T-cell (primary cell): Measurements from ENCODE around the gene CDC14A. TPM values are rescaled to one million over a fixed set of nuclear protein-coding genes. Genes with fewer than 3 reads are reported as not detected.

Experiments used
- ATAC-seq, 4 experiments: fragments of 200-7000 bp in 3 of 4; fragments of 150-1000 bp in 1 of 4; cut with Tn5 transposase; replicated peaks in 1 of 4; 1 replicate in 3 of 4; 2 replicates in 1 of 4; pipeline ENCODE4 v1.10.0; 2021; ENCODE audit warnings: moderate library complexity in 3 of 4, mild to moderate bottlenecking in 2 of 4, moderate number of reproducible peaks in 1 of 4
- CTCF ChIA-PET, 2 donors: fragments of 300-600 bp; sonication (Branson Sonifier 250); formaldehyde crosslinking; loops; one replicate each; lab custom pipeline; 2022; ENCODE audit warnings: antibody characterized with exemption in 2 of 2; lab: Charles Lee
- POLR2A ChIA-PET, 2 donors: fragments of 300-600 bp; sonication (Branson Sonifier 250); formaldehyde crosslinking; loops; one replicate each; lab custom pipeline; 2022; ENCODE audit warnings: antibody characterized with exemption in 2 of 2; lab: Charles Lee
- DNase-seq, 35 experiments: peaks; one replicate each; pipeline versions ENCODE4 v3.0.0 to v3.0.0-alpha.2; 2013 to 2023
- H3K27ac ChIP-seq: one replicate; pipeline ENCODE4 v1.5.1; 2013; ENCODE audit warnings: low read length
- H3K27me3 ChIP-seq, 2 experiments: replicated peaks in 1 of 2; 1 replicate in 1 of 2; 2 replicates in 1 of 2; pipeline versions ENCODE4 v1.6.1 to v1.7.0; 2013; ENCODE audit warnings: low read length in 1 of 2, mixed read lengths in 1 of 2; ENCODE audit not compliant: control insufficient read depth in 2 of 2, insufficient read depth in 2 of 2; ENCODE audit errors: extremely low read depth in 1 of 2
- H3K36me3 ChIP-seq, 2 donors: 1 replicate in 1 of 2; 2 replicates in 1 of 2; pipeline versions ENCODE4 v1.6.1 to v1.7.0; 2013; ENCODE audit warnings: low read length in 1 of 2; ENCODE audit not compliant: control insufficient read depth in 2 of 2, insufficient read depth in 1 of 2; ENCODE audit errors: extremely low read depth in 1 of 2
- H3K4me1 ChIP-seq, 2 experiments: 1 replicate in 1 of 2; 2 replicates in 1 of 2; pipeline versions ENCODE4 v1.6.1 to v1.7.0; 2013; ENCODE audit warnings: low read length in 2 of 2, mixed read lengths in 1 of 2; ENCODE audit not compliant: insufficient read depth in 2 of 2, control insufficient read depth in 1 of 2; ENCODE audit errors: extremely low read depth in 1 of 2
- H3K4me3 ChIP-seq, 2 donors: 1 replicate in 1 of 2; 2 replicates in 1 of 2; pipeline versions ENCODE4 v1.5.1 to v1.7.0; 2013; ENCODE audit warnings: mild to moderate bottlenecking in 2 of 2, low read length in 1 of 2, moderate library complexity in 1 of 2; ENCODE audit not compliant: control insufficient read depth in 1 of 2; ENCODE audit errors: extremely low read depth in 1 of 2
- H3K9me3 ChIP-seq: 2 replicates; pipeline ENCODE4 v1.7.0; 2013
- H3K27ac Mint-ChIP-seq, 2 donors: one replicate each; pipeline ENCODE4 v1.8.0; 2020 to 2021; ENCODE audit warnings: mild to moderate bottlenecking in 2 of 2, mixed read lengths in 2 of 2
- H3K27me3 Mint-ChIP-seq, 2 donors: one replicate each; pipeline ENCODE4 v1.8.0; 2021 to 2022; ENCODE audit warnings: mixed read lengths in 2 of 2
- H3K36me3 Mint-ChIP-seq: one replicate; pipeline ENCODE4 v1.8.0; 2021; ENCODE audit warnings: mixed read lengths
- H3K4me1 Mint-ChIP-seq, 3 donors: one replicate each; pipeline ENCODE4 v1.8.0; 2020 to 2022; ENCODE audit warnings: mixed read lengths in 3 of 3, mild to moderate bottlenecking in 1 of 3
- H3K4me3 Mint-ChIP-seq, 3 donors: one replicate each; pipeline ENCODE4 v1.8.0; 2020 to 2022; ENCODE audit warnings: mild to moderate bottlenecking in 3 of 3, mixed read lengths in 3 of 3, moderate library complexity in 3 of 3
- H3K9me3 Mint-ChIP-seq, 3 donors: one replicate each; pipeline ENCODE4 v1.8.0; 2020 to 2022; ENCODE audit warnings: mixed read lengths in 3 of 3
- WGBS: methylation state at CpG from one replicate; pipeline ENCODE4 v1.1.5; 2013; ENCODE audit warnings: missing lambda C conversion rate; ENCODE audit not compliant: insufficient coverage; 5-methylcytosine and 5-hydroxymethylcytosine counted together
- total RNA-seq, 35 experiments: library from RNA in 6 of 35; stranded (reverse) in 6 of 35; fragments of 120-200 nt in 1 of 35; gene quantifications; one replicate each; pipeline versions ENCODE4 v1.2.1 to v1.2.4 and lab custom pipeline; 2013 to 2026

The CDC14A gene
- total RNA-seq, 5 donors from 2014 or later (not counting 1 experiment from before 2014, with no cell fraction given) = 77.1 to 169 (median 91.6) TPM

DNA sequence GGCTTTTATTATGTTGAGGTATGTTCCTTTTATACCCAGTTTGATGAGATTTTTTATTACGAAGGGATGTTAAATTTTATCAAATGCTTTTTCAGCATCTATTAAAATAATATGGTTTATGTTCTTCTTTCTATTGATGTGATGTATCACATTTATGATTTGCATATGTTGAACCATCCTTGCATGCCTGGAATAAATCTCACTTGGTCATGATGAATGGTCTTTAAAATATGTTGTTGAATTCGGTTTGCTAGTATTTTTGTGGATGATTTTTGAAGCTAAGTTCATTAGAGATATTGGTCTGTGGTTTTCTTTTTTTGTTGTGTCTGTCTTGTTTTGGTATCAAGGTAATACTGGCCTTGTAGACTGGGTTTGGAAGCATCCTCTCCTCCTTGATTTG, 199.7 kb downstream of the CDC14A start:
- Histone ChIP-seq H3K9me3 (no peaks in the 10 kb centered on the region), H3K27me3 (peaks cover 0 to 3% of the 10 kb centered on the region in 2 experiments), H3K27ac (no peak overlapping the region), H3K4me1 (no peaks in the 10 kb centered on the region), H3K4me3 (no peak overlapping the region), H3K36me3 (no peaks in the 10 kb centered on the region)
- H3K27me3 Mint-ChIP-seq = peaks cover 0 to 19% of the 10 kb centered on the region in 2 donors
- ATAC-seq (no peak), DNase-seq (no peak)
- CTCF ChIA-PET = no interaction called here
- peaks cover 17 to 61% (median 29%) of the 10 kb centered on the region in 3 donors for H3K9me3 Mint-ChIP-seq
- no peak overlapping the region for H3K4me3 Mint-ChIP-seq
- H3K4me1 Mint-ChIP-seq = no peaks in the 10 kb centered on the region
- H3K27ac Mint-ChIP-seq = no peak overlapping the region
- WGBS = 23% methylated on average over 1 of the region's 2 CpGs
- H3K36me3 Mint-ChIP-seq = peaks cover 16% of the 10 kb centered on the region
- POLR2A ChIA-PET = interaction anchor here in 1 of 2 donors (0.6 kb wide), 1 partner anchor 80 kb away, joined by 3 read pairs; no protein-coding TSS in a partner anchor

DNA sequence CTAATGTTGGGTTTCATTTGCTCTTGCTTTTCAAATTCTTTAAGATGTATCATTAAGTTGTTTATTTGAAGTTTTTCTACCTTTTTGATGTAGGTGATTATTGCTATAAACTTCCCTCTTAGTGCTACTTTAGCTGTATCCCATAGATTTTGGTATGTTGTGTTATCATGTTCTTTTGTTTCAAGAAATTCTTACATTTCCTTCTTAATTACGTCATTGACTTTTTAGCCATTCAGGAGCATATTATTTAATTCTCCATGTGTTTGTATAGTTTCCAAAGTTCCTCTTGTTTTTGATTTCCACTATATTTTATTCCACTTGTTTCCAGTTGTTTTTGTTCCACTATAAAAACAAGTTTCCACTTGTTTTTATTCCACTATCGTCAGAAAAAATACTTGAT, 200.6 kb downstream of the CDC14A start:
- no CpG with 5 or more reads among the region's 2 CpGs for WGBS
- ATAC-seq (no peak), DNase-seq (no peak)
- Mint-ChIP-seq H3K27ac (no peak overlapping the region), H3K4me1 (no peaks in the 10 kb centered on the region), H3K4me3 (no peak overlapping the region), H3K9me3 (peaks cover 22 to 69% (median 33%) of the 10 kb centered on the region in 3 donors), H3K36me3 (peaks cover 20% of the 10 kb centered on the region), H3K27me3 (peaks cover 0 to 25% of the 10 kb centered on the region in 2 donors)
- no peaks in the 10 kb centered on the region for H3K36me3 ChIP-seq
- H3K9me3 ChIP-seq = no peaks in the 10 kb centered on the region
- H3K27me3 ChIP-seq = peaks cover 0 to 8% of the 10 kb centered on the region in 2 experiments
- H3K4me1 ChIP-seq = no peaks in the 10 kb centered on the region
- H3K4me3 ChIP-seq = no peak overlapping the region
- CTCF ChIA-PET = no interaction called here
- POLR2A ChIA-PET = no interaction called here
- no peak overlapping the region for H3K27ac ChIP-seq

DNA sequence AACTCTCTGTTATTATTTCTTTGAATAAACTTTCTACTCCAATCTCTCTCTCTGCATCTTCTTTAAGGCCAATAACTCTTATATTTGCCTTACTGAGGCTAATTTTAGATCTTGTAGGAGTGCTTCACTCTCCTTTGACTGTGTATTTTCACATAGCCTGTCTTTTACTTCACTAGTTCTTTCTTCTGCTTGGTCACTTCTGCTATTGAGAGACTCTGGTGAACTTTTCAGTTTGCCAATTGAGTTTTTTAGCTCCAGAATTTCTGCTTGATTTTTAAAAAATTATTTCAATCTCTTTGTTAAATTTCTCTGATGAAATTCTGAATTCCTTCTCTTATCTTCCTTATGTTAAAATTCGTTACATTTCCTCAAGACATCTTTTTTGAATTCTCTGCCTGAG, 203.9 kb downstream of the CDC14A start:
- no CpG with 5 or more reads among the region's 1 CpG for WGBS
- Histone ChIP-seq H3K9me3 (no peaks in the 10 kb centered on the region), H3K27me3 (peaks cover 0 to 8% of the 10 kb centered on the region in 2 experiments), H3K4me3 (no peak overlapping the region), H3K4me1 (no peaks in the 10 kb centered on the region), H3K36me3 (no peaks in the 10 kb centered on the region), H3K27ac (no peak overlapping the region)
- POLR2A ChIA-PET = no interaction called here
- peaks cover 20% of the 10 kb centered on the region for H3K36me3 Mint-ChIP-seq
- ATAC-seq = no peak
- DNase-seq = no peak
- H3K27me3 Mint-ChIP-seq = peaks cover 0 to 23% of the 10 kb centered on the region in 2 donors
- CTCF ChIA-PET = no interaction called here
- no peak overlapping the region for H3K27ac Mint-ChIP-seq
- no peaks in the 10 kb centered on the region for H3K4me1 Mint-ChIP-seq
- no peak overlapping the region for H3K4me3 Mint-ChIP-seq
- H3K9me3 Mint-ChIP-seq = peaks cover 22 to 61% (median 33%) of the 10 kb centered on the region in 3 donors

DNA sequence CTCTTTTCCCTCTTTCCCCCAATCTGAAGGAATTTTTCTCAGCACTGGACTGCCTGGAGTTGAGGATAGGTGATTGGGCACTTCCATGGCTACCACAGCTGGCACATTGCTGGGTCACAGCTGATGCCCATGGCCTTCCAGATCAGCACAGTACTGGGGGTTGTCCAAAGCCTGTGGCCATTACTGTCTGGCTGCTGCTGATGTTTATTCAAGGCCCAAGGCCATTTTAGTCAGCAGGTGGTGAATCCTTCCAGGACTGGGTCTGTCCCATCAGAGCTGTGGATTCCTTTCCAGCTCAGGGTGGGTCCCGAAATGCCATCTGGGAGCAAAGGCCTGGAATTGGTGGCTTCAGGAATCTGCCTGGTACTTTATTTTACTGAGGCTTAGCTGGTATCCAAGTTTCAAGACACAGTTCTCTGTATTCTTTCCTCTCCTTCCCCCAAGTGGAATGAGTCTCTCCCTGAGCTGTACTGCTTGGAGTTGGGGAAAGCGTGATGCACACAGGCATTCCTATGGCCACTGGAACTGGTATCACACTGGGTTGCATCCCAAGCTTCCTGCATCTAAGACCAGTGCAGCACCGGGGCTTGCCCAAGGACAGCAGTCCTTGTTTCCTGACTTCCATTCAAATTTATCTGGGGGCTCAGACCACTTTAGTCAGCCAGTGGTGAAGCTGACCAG, 204.8 kb downstream of the CDC14A start:
- 60% methylated on average over 2 of the region's 3 CpGs for WGBS
- DNase-seq (no peak), ATAC-seq (no peak)
- H3K27me3 ChIP-seq = peaks cover 0 to 8% of the 10 kb centered on the region in 2 experiments
- H3K36me3 ChIP-seq = no peaks in the 10 kb centered on the region
- H3K27ac Mint-ChIP-seq = no peak overlapping the region
- no peak overlapping the region for H3K4me3 Mint-ChIP-seq
- H3K4me1 ChIP-seq = no peaks in the 10 kb centered on the region
- POLR2A ChIA-PET = interaction anchor here (0.6 kb wide), 2 partner anchors 315 to 644 kb away, joined by 3 read pairs; no protein-coding TSS in a partner anchor
- H3K27ac ChIP-seq = no peak overlapping the region
- H3K27me3 Mint-ChIP-seq = peaks cover 0 to 23% of the 10 kb centered on the region in 2 donors
- H3K4me3 ChIP-seq = no peak overlapping the region
- peaks cover 22 to 55% (median 30%) of the 10 kb centered on the region in 3 donors for H3K9me3 Mint-ChIP-seq
- peaks cover 19% of the 10 kb centered on the region for H3K36me3 Mint-ChIP-seq
- CTCF ChIA-PET = no interaction called here
- H3K9me3 ChIP-seq = no peaks in the 10 kb centered on the region
- H3K4me1 Mint-ChIP-seq = no peaks in the 10 kb centered on the region

DNA sequence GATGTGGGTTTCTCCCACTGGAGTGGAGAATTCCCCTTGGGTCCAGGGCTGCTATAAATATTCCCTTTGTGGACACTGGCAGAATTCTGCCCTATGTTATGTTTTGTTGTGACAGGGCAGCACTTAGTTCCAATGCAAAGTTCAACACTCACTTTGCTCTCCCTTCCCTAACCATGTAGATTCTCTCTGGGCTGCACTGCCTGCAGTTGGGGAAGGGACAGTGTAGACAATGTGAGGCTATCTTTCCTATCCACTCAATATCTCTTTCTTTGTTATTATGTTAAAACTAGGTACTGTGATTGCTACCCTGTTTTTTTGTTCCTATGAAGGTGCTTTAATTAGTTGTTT, 205.3 kb downstream of the CDC14A start:
- POLR2A ChIA-PET = interaction anchor here in 1 of 2 donors (0.6 kb wide), 1 partner anchor 643 kb away, joined by 3 read pairs; no protein-coding TSS in a partner anchor
- CTCF ChIA-PET = no interaction called here
- no peak for DNase-seq
- Mint-ChIP-seq H3K27me3 (peaks cover 0 to 23% of the 10 kb centered on the region in 2 donors), H3K27ac (no peak overlapping the region), H3K4me1 (no peaks in the 10 kb centered on the region), H3K4me3 (no peak overlapping the region), H3K36me3 (peaks cover 16% of the 10 kb centered on the region), H3K9me3 (peaks cover 22 to 50% (median 25%) of the 10 kb centered on the region in 3 donors)
- no peak overlapping the region for H3K4me3 ChIP-seq
- no peaks in the 10 kb centered on the region for H3K36me3 ChIP-seq
- no peak for ATAC-seq
- no peak overlapping the region for H3K27ac ChIP-seq
- no peaks in the 10 kb centered on the region for H3K9me3 ChIP-seq
- peaks cover 0 to 8% of the 10 kb centered on the region in 2 experiments for H3K27me3 ChIP-seq
- H3K4me1 ChIP-seq = no peaks in the 10 kb centered on the region

DNA sequence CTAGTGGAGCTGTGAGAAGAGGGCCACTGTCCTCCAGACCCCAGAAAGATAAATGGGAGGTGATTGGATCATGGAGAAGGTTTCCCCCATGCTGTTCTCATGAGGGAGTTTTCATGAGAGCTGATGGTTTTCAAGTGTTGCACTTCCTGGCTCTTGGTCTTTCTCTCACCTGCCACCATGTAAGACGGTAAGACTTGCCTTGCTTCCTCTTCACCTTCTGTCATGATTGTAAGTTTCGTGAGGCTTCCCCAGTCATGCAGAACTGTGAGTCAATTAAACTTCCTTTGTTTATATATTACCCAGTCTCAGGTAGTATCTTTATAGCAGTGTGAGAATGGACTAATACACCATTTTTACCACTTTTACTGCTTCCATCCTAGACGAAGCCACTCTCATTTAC, 213.2 kb downstream of the CDC14A start:
- no peak overlapping the region for H3K27ac Mint-ChIP-seq
- DNase-seq (no peak), ATAC-seq (no peak)
- no peaks in the 10 kb centered on the region for H3K4me1 Mint-ChIP-seq
- no peaks in the 10 kb centered on the region for H3K27me3 ChIP-seq
- POLR2A ChIA-PET = no interaction called here
- H3K36me3 Mint-ChIP-seq = no peaks in the 10 kb centered on the region
- no peaks in the 10 kb centered on the region for H3K9me3 ChIP-seq
- CTCF ChIA-PET = no interaction called here
- no peak overlapping the region for H3K27ac ChIP-seq
- peaks cover 22 to 34% of the 10 kb centered on the region in 2 donors for H3K27me3 Mint-ChIP-seq
- WGBS = 29% methylated on average over 1 of the region's 3 CpGs
- no peak overlapping the region for H3K4me3 ChIP-seq
- H3K4me1 ChIP-seq = no peaks in the 10 kb centered on the region
- H3K4me3 Mint-ChIP-seq = no peak overlapping the region
- H3K36me3 ChIP-seq = no peaks in the 10 kb centered on the region
- peaks cover 0 to 6% (median 3%) of the 10 kb centered on the region in 3 donors for H3K9me3 Mint-ChIP-seq
